OCI-LY7 (cell line): ENCODE data around the gene PFDN1. TPM values are rescaled to one million over a fixed set of nuclear protein-coding genes. Genes with fewer than 3 reads are reported as not detected.

Experiments used
- BruUV-seq: library from RNA; stranded (reverse); fragments of 400-500 nt; replicated peaks from 2 replicates; lab custom pipeline; 2021; lab: Mats Ljungman, UMichigan
- CTCF ChIA-PET: fragments of 300-600 bp; sonication (Branson Sonifier 250); formaldehyde crosslinking; loops from one replicate; lab custom pipeline; 2022; ENCODE audit warnings: antibody characterized with exemption; ENCODE audit not compliant: unreplicated experiment; lab: Charles Lee
- POLR2A ChIA-PET: fragments of 300-600 bp; sonication (Branson Sonifier 250); formaldehyde crosslinking; loops from one replicate; lab custom pipeline; 2022; ENCODE audit warnings: antibody characterized with exemption; lab: Charles Lee
- DNase-seq: peaks from one replicate; pipeline ENCODE4 v3.0.0-alpha.2; 2015; ENCODE audit warnings: low spot score
- H2AFZ ChIP-seq: fragments of 200-600 bp; sonication (generic), shearing (Covaris generic); 2 replicates; pipeline ENCODE4 v1.6.1; 2014; ENCODE audit warnings: mild to moderate bottlenecking, antibody characterized with exemption, low read length, moderate library complexity
- H3K27ac ChIP-seq: fragments of 200-600 bp; sonication (generic); 2 replicates; pipeline ENCODE4 v1.5.1; 2014; ENCODE audit warnings: mixed run types, low read depth, mild to moderate bottlenecking, moderate library complexity, low read length, inconsistent platforms; ENCODE audit not compliant: poor library complexity, severe bottlenecking
- H3K36me3 ChIP-seq: fragments of 200-600 bp; sonication (generic); 2 replicates; pipeline ENCODE4 v1.6.1; 2014; ENCODE audit warnings: mild to moderate bottlenecking, antibody characterized with exemption, low read length, moderate library complexity, mixed read lengths; ENCODE audit not compliant: insufficient read depth
- H3K4me1 ChIP-seq: fragments of 200-600 bp; sonication (generic); 2 replicates; pipeline ENCODE4 v1.5.1; 2014; ENCODE audit warnings: mild to moderate bottlenecking, low read length; ENCODE audit not compliant: insufficient read depth, poor library complexity, severe bottlenecking
- H3K4me2 ChIP-seq: fragments of 200-600 bp; sonication (generic); 2 replicates; pipeline ENCODE4 v1.6.1; 2014; ENCODE audit warnings: mild to moderate bottlenecking, low read length
- H3K4me3 ChIP-seq: fragments of 200-600 bp; sonication (generic); 2 replicates; pipeline ENCODE4 v1.5.1; 2014; ENCODE audit warnings: mild to moderate bottlenecking, low read depth, low read length; ENCODE audit not compliant: poor library complexity, severe bottlenecking
- H3K79me2 ChIP-seq: fragments of 200-600 bp; sonication (generic); 2 replicates; pipeline ENCODE4 v1.6.1; 2016; ENCODE audit warnings: low read depth, mild to moderate bottlenecking, low read length, moderate library complexity, mixed read lengths; ENCODE audit not compliant: insufficient read depth
- H3K9me2 ChIP-seq: fragments of 200-600 bp; sonication (generic); 2 replicates; pipeline ENCODE4 v1.6.1; 2016; ENCODE audit warnings: mild to moderate bottlenecking, low read length, mixed read lengths; ENCODE audit not compliant: insufficient read depth
- H3K9me3 ChIP-seq: fragments of 200-600 bp; sonication (generic); 2 replicates; pipeline ENCODE4 v1.6.1; 2014; ENCODE audit warnings: mild to moderate bottlenecking, mixed run types, low read length, mixed read lengths
- H4K20me1 ChIP-seq: fragments of 200-600 bp; sonication (generic); 2 replicates; pipeline ENCODE4 v1.6.1; 2014; ENCODE audit warnings: mild to moderate bottlenecking, antibody characterized with exemption, low read length, moderate library complexity, mixed read lengths; ENCODE audit not compliant: insufficient read depth
- CTCF ChIP-seq: fragments of 200-600 bp; sonication (generic); conservative IDR thresholded peaks from 2 replicates; pipeline ENCODE4 v1.5.1; 2014; ENCODE audit warnings: mild to moderate bottlenecking, antibody characterized with exemption, low read length, moderate library complexity, mixed read lengths
- EZH2phosphoT487 ChIP-seq: fragments of 200-600 bp; sonication (generic); IDR thresholded peaks from 2 replicates; pipeline ENCODE4 v1.6.1; 2018; ENCODE audit warnings: low read depth, borderline replicate concordance, mild to moderate bottlenecking, mixed run types, antibody characterized with exemption, low read length, moderate library complexity, mixed read lengths
- intact Hi-C: fragments of 100-400 bp; cut with micrococcal nuclease; formaldehyde crosslinking; loops from one replicate; pipeline ENCODE4 v1.10.0; 2022; ENCODE audit not compliant: unreplicated experiment
- total RNA-seq, 2 experiments: library from RNA; depleted of rRNA in 1 of 2; stranded (reverse); fragments of >200 nt in 1 of 2; shearing (Covaris generic) in 1 of 2; gene quantifications; 2 replicates each; pipeline ENCODE4 v1.2.3, GENCODE V29; 2014 to 2022

PFDN1 gene
- total RNA-seq, 2 experiments from 2014 or later: 51.3 to 73.9 TPM

- DNase-seq: no peak
- Histone ChIP-seq H3K4me1 (no peaks in the 10 kb centered on the region), H4K20me1 (no peaks in the 10 kb centered on the region), H3K79me2 (no peaks in the 10 kb centered on the region), H3K36me3 (no peaks in the 10 kb centered on the region), H3K4me2 (no peak overlapping the region), H3K4me3 (no peak overlapping the region), H3K9me2 (no peaks in the 10 kb centered on the region), H3K27ac (no peak overlapping the region), H2AFZ (no peak overlapping the region), H3K9me3 (no peaks in the 10 kb centered on the region)
- TF ChIP-seq CTCF: no peak
- TF ChIP-seq EZH2phosphoT487: no peak
- ChIA-PET CTCF (interaction anchor here (0.6 kb wide), 1 partner anchor 132 kb away, joined by 3 read pairs; no protein-coding TSS in a partner anchor), POLR2A (interaction anchor here (0.6 to 1.1 kb wide), 3 partner anchors 10 to 16 kb away, joined by 3 to 5 read pairs (median 3); no protein-coding TSS in a partner anchor)
- BruUV-seq: no TSS peak
- intact Hi-C loops: no loop called here
Measured at GRCh38 chr5:140220698-140221064, 82.2 kb downstream of the PFDN1 start.

GRCh38 chr5:140220032-140220697 lies 82.7 kb downstream of the PFDN1 start:
- no peaks in the 10 kb centered on the region for H3K4me1 ChIP-seq
- no peaks in the 10 kb centered on the region for H3K9me3 ChIP-seq
- H3K79me2 ChIP-seq: no peaks in the 10 kb centered on the region
- ChIA-PET POLR2A (interaction anchor here (1.1 kb wide), 1 partner anchor 9 kb away, joined by 5 read pairs; no protein-coding TSS in a partner anchor), CTCF (no interaction called here)
- H3K27ac ChIP-seq: no peak overlapping the region
- H3K9me2 ChIP-seq: no peaks in the 10 kb centered on the region
- no peak overlapping the region for H3K4me2 ChIP-seq
- DNase-seq: no peak
- TF ChIP-seq EZH2phosphoT487 (no peak), CTCF (no peak)
- H4K20me1 ChIP-seq: no peaks in the 10 kb centered on the region
- no peak overlapping the region for H3K4me3 ChIP-seq
- H3K36me3 ChIP-seq: no peaks in the 10 kb centered on the region
- BruUV-seq: no TSS peak
- intact Hi-C loops: no loop called here
- no peak overlapping the region for H2AFZ ChIP-seq
